Embryonic facial prominence (tissue), 1 donor: ENCODE results near the gene FHDC1.

Experiments used
- DNase-seq: peaks from one replicate; pipeline ENCODE4 v3.0.0-alpha.2; 2016; ENCODE audit errors: extremely low spot score

Gene FHDC1

DNA sequence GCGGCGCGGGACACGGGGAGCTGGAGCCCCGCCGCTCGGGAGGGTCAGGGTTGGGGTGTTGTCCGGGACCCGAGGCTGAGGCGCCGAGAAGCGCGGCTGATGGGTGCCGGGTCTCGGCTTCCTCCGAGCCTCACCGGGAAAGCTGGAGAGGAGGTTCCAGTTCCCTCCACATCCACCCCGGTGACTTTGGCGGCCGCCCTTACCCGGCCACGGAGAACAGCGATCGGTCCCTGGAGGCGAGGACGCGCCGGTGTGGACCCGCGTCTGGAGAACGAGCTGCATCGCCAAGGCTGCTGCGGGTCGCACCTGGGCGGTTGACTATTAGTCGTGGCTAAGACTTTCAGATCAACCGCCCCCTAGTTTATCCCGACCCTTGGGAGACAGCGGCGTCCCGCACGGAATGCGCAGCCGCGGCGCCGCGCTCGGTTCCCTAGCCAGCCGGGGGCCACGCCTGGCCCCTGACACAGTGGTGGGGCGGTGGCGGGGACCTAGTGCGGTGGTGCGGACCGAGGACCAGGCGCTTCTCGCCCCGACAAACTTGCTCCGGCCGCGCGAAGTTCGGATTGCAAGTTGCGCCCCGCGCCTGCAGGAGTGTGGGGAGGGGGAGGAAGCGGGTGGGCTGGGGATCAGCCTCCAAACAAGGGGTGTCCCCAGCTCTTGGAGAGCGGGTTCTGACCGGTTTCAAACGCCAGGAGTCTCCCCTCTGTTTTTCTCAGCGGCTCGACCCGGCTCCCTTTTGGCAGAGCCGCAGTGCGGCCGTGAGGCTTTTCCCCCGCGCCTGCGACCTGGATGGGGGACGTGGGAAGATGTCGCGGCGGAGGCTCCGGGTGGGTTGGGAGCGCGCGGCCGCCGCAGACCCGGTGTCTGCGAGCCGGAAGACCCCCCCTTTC lies 568 bp downstream of the FHDC1 start:
- no peak for DNase-seq

DNA sequence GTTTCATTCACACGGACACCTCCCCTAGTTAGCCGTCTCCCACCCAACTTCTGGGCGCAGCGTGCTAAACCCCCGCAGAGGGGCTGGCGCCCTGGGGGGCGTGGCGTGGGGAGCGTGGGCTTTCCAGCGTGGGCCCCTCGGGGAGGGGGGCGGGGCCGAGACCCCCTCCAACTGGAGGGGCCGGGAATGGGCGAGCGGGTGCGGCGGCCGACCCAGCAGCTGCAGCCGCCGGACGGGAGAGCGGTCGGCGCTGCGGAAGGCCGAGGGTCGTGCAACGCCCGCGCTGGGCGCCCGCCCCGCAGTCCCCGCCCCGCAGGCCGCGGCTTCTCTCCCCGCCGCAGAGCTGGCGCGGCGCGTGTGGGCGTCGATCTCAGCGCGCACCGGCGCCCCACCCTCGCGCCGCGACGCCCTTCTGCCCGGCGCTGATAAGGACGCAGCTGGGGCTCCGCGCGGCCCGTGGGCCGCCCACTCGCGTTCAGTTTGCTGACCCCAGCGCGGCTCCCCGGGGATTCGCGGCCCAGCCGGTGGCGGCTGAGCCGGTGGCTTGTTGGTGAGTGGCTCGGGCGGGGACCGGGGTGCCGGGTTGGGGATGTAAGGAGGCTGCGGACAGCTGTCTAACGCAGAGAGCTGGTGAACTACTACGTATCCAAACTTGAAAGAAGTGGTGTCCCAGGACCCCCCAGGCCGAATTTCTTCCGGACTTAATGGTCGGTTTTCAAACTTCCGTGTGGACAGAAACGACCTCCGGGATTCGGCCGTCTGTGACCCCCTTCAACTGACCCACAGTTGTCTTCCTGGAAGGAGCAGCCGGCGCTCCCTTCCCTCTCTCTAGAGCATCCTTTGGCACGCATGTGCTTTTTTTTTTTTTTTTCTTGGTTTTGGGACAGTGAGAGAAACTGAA lies 1.5 kb downstream of the FHDC1 start:
- no peak for DNase-seq

DNA sequence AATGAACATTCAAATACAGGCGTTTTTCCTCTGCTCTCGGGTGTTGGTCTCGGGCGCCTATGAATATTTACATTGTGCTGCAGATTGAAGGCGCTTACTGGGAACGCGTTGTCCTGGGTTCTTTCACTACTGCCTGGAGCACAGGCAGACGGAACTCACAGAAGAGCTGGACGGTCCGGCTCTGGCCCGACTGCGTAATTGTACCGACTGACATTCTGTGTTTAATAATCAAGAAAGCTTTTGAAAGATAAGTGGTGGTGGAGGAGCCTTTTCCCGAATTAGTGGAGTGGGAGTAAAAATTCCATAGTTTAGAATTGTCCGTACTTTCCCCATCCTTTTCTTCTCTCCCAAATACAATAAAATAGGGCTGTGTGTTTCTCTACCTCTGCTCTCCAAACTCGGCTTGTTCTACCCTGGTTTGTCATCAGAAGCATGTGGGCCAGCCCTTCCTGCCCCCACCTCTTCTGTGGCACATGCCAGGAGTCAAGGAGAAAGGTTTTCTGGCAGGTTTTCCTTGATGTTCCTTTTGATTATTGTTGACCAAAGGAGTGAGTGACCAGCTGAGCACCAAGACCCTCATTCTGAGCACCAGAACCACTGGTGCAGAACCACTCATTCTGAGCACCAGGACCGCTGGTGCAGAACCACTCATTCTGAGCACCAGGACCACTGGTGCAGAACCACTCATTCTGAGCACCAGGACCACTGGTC lies 2.3 kb downstream of the FHDC1 start:
- DNase-seq = no peak

DNA sequence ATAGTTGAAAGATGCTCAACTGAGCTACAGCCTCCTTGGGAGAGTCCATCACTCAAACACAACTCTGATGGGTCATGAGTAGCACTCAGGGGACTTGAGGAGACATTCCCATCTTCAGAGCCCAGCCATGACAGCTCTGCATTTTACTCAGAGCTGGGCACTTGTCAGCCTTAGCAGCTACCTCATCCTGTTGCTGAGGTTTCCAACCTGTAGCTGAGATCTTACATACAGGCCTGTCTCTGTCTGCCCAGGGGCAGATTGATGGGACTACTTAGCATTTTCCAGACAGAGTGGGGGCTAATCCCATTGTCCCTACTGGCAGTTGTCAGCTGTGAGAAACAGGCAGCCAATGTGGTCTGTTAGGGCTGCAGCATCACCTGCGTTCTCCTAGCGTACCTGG lies 3.5 kb downstream of the FHDC1 start:
- DNase-seq = no peak

DNA sequence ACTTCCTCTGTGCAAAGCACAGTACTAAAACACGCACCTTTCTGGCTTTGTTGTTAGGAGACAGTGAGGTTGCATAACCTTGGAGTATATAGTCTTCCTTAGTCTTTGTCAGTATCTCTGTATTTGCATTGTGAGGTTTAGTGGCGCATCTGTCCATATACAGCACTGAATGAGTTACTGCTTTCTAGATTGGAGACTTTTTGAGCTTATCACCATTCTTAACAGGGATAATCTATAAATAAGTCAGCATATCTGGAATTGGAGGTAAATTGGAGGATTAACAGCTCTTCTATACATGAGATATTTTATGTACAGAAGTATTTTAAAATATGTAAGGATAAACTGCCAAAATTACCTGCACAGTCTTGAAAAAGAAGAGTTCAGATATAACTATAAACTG lies 4.3 kb downstream of the FHDC1 start:
- DNase-seq = no peak

DNA sequence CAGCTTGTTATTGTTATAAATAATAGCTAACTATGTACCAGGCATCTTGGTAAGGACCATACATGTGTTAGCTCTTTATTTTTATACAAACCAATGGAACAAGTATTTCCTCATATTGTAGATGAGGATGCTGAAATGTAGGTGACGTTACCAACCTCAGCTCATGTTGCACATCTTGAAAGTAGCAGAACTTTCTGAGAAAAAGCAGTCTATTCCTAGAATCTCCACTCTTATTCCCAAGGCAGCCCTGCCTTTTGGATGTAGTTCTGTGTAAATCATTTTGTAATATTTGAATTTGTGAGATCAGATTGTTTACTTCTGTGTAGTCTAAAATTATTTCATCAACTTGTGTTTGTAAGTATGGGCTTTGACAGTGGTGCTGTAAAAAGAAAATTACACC lies 5.3 kb downstream of the FHDC1 start:
- DNase-seq = no peak

DNA sequence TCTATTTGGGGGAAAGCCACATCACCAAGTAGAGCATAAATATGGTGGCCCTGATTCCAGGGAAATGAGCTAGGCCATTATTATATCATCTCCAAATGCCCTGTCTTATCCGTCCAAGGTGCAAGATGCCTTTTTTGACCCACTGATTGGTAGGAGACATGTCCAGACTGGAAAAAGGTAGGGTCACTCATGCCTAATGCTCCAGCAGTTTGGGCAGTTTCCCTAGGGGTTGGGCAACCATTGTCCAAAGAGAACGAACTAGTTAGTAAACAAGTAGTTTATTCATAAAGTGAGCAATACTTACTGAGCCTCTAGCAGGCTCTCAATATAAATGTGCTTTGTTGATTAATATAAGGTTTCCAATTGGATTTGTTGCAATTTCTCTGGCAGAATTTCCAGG lies 6.2 kb downstream of the FHDC1 start:
- DNase-seq = no peak

DNA sequence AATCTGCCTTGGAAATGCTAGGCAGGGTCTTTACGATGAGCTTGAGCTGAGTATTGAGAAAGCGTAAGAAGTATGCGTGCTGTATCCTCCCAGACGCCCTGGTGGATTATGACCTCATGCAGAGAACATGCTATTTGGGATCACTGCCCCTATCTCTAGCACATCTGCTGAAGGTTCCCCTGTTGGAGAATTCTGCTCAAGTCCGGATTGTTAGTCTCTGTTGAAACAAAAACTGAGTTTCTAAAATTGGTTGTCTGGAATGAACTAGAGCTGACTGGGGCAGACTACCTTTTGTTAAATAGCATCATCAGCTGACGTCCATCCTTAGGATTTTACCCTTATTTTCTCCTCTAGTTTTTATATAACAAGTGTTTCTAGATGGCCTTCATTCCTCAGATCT lies 7.5 kb downstream of the FHDC1 start:
- DNase-seq = no peak

DNA sequence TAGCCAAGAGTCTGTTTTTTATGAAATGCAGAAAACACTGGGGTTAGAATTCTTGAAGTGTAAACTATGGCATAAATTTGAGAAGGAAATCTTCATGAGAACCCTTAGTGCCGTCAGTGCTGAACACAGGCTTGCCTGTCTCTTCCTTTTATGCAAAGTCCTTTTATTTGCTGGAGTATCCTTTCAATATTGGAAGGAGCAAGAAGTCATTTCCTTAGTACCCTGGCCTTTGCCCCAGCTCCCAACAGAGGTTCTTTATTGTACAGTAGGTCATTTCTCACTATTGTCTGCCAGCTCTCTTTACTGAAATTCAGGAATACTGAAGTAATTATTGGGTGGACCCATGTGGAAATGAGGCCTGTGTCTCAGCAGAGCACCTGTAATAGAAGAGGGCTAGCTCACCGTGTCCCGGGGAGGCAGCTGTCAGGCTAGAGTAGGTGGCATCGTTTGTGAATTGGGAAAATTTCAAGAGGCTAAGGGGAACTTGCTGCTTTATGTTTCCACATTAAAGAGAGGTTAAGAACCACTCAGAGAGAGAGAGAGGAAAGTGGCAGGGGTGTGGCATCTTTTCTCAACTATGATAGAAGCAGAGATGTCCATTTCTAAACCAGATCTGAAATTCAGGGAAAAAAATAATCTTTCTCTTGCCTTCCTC lies 8.7 kb downstream of the FHDC1 start:
- DNase-seq = no peak

DNA sequence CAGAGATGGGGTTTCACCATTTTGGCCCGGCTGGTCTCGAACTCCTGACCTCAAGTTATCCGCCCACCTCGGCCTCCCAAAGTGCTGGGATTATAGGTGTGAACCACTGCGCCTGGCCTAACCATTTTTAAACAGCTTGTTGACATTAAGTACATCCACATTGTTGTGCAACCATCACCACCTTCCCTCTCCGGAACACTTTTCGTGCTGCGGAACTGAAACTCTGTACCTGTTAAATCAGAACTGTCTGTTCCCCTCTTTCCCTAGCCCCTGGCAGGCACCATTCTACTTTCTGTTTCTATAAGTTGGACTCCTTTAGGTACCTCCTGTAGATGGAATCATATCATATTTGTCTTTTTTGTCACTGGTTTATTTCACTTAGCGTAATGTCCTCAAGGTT lies 9.5 kb downstream of the FHDC1 start:
- no peak for DNase-seq

DNA sequence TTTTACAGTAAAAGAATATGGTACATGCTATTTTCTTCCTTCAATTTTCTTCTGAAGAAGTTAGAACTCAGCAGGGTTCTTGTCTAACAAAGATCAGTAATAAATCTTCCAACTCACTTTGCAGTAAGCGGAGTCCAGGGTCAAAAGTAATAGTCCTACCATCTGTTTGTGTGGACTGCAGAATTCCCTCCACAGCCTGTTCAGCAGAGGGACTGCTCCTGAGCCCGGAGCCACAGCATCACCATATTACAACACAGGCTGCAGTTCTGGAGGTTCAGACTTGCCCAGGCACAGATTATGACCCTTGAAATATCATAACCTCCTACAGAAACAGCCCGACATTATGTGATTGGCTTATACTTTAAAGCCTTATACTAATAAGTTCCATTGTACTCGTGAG lies 10.3 kb downstream of the FHDC1 start:
- no peak for DNase-seq

DNA sequence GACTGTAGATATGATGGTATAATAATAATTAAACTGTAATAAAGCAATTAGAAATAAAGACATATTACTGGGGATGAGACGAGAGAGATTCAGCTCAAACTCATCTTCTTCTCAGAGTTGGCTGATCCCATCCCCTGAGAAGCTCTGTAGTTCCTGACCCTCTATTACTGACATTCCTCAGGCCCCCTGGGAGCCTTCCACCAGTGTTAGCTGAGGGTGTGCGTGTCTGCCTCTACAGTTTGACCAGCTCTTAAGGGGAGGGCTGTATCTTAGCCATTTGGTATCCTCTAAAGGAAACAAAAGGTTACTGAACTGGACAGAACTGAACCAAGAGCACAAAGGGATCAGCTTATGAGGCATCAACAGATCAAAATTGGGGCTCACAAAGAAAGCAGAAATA lies 11.2 kb downstream of the FHDC1 start:
- DNase-seq = no peak

DNA sequence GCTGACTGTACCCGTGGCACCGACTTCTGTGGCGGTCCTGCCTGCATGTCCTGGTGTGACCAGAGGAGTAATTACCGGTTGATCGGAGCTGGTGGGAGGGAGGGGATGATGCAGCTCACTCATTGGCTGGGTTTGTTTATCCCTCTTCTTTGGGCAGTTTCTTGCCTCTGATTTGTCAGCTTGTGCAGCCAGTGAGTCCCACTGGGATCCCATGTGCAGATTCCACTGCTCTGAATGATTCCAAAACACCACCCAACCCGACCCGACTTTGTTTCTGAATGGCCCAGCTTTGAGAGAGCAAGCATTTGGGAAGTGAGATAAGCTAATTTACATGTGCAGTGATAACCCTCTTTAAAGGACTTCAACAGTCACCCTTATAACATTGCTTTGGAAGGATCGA lies 13.8 kb downstream of the FHDC1 start:
- DNase-seq = no peak

DNA sequence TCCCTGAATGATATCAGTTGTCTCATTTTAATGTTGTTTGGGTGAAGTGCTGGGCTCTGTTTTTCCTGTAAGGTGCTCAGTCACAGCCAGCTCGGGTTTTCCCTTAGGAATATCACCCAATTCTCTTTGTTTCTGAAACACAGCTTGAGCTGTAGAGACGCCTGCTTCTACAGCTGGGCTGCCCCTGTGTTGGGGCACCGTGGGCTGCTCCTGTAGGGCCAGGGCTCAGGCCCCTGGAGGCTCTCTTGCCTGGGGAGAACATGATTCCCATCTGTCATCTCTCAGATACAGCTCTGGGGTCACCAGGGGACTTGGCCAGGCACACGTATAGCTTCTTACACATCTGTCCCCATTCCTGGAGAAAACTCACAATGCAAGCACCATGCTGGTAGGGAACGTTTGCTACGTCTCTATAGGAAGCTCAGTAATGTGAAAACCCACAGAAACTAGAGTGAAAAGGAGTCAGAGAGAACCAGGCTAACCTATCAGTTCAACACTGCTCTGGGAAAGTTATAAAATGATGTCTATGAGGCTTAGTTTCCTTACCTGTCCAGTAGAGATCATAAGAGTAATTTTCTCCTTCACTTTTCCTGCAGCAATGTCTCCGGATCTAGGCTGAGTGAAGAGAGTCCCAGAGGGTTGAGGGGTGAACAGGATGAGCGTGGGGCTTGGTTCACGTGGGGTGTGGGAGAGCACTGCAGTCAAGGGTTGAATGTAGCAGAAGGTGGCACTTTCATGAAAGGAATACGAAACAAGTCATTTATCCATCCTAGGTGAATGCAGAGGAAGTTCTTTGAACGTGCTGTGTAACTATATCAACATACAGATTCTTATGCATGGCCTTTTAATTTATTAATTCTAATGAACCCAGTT lies 14.5 kb downstream of the FHDC1 start:
- no peak for DNase-seq

DNA sequence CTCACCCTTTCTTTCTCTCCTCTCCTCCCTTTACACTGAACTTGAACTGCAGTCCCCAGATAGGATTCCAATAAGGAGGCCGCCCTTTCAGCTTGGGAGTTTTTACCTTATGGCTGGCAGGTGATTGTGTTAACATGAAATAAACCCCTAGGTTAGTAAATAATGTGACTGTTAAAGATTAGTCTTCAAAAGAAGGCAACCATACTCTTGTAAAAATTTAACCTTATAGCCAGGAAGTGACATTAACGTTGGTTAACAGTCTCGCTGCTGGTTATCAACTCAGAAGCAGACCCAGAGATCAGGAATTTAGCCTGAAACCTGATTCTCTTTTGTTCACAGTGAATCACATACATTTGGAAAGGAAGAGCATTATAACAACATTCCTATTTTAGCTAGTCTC lies 15.2 kb downstream of the FHDC1 start:
- no peak for DNase-seq

DNA sequence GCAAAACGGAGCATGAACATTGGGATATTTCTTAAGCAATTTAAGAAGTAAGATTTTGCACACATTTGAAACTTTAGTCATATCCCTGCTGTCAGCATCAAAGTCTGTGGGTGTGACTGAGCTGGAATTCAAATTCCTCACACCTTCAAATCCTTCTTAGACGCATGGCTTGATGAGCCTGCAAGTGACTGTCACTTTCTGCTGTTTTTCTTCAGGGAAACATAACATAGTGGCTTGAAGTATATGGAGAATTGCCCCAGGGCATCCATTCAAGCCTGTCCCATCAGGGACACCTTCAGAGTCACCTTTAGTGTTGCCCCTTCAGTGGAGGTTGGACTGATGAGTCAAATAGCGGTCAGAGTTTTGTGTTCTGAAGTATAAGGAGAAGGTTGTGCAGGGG lies 17.4 kb downstream of the FHDC1 start:
- DNase-seq = no peak

DNA sequence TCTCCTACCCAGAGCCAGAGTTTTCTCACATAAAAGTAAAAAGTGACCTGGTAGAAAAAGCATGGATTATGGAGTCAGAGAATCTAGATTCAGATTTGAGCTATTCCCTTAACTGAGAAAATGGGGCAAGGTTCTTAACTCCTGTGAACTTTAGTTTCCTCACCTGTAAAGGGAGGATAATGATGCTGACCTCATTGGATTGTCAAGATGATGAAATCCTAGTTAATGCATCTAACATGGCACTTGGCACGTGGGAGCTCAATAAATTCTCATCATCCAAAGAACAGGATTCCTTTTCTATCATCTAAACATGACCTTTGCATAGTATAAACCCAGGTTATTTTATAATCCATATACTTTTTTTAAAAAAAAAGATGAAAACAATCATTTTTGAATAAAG lies 18.6 kb downstream of the FHDC1 start:
- no peak for DNase-seq

DNA sequence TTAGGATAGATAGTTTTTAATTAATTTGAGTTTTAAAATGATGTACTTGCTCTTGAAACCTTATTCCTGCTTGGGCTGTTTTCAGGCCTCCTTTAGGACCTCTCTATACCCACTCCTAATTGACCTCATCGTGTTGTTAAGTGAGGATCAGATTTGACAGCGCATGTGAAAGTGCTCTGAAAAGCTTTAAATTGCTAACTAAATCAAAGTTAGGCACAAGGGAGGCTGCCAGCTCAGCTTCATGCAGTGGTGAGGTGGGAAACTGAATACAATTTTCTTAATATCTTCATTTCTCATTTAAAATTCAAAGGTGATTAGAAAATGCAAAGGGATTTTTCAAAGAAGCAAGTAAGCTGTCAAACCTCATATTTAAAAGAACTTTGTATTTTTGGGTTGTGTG lies 20.0 kb downstream of the FHDC1 start:
- no peak for DNase-seq

DNA sequence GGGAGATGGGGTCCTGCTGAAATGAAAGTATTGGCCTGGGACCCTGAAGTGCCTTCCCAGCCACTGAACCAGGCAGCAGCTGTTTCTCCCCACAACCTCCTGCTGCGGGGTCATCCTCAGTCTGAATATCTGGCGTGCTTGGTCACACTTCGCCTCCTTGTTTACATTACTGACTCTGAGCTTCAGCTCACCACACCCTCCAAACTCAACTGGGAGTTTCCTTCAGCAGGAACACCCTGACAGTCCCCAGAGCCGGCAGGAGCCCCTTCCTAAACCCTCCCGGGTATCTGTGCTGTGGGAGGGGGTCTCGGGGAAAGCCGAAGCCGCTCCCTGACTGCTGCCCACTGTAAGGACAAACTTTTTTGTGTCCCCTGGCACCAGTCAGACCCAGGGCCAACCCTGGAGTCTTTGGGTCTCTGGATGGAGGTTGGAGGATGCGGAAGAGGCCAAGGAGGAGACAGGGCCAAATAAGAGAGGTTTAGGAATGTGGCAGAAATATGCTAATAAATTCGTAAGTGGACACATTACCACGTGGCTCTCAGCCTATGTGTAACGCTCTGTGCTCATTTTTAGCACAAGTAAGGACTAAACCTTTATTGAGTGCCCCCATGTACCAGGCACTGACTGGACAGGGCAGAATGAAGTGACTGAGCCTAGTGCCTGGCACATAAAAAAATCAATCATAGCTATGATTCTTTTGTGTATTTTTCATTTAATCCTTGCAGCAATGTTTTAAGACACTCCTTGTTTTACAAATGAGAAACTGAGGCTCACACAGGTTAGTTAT lies 20.7 kb downstream of the FHDC1 start:
- DNase-seq = no peak
